ENCODE measurements around the gene SDHB.

SDHB gene

DNA sequence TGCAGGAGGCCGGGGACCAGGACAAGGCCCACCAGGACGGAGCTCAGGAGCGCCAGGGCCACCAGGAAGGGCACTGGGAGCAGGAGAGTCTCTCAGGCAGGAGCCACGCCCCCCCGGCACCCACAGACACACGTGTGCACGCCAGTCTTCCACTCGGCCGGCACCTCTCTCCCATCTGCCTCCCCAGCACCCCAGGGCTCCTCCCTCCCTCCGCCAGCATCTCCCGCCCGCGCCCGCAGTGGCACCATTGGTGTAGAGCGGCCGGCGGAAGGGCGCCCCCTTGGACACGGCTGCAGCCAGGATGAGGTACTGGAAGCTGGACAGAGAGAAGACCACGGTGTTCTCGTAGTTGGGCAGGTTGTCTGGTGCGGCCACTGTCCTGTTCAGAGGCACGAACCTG lies 67.3 kb downstream of the SDHB start:
- no peak for DNase-seq

GRCh38 chr1:16986113-16986512 lies 67.7 kb downstream of the SDHB start:
- Mint-ChIP-seq H3K36me3 (ENCODE audit: low read depth) (peaks cover 34% of the 10 kb centered on the region), H3K9me3 (no peaks in the 10 kb centered on the region), H3K4me1 (ENCODE audit: low read depth) (peaks cover 2% of the 10 kb centered on the region), H3K27ac (no peak overlapping the region), H3K27me3 (peaks cover 18% of the 10 kb centered on the region), H3K4me3 (no peak overlapping the region)
- DNase-seq: no peak

More for the DNA sequence above, 67.3 kb downstream of the SDHB start:
- peaks cover 38% of the 10 kb centered on the region for H3K36me3 Mint-ChIP-seq (ENCODE audit: low read depth)
- no peaks in the 10 kb centered on the region for H3K9me3 Mint-ChIP-seq
- no peak overlapping the region for H3K27ac Mint-ChIP-seq
- peaks cover 13% of the 10 kb centered on the region for H3K27me3 Mint-ChIP-seq
- H3K4me1 Mint-ChIP-seq (ENCODE audit: low read depth): no peaks in the 10 kb centered on the region
- H3K4me3 Mint-ChIP-seq: no peak overlapping the region

DNA sequence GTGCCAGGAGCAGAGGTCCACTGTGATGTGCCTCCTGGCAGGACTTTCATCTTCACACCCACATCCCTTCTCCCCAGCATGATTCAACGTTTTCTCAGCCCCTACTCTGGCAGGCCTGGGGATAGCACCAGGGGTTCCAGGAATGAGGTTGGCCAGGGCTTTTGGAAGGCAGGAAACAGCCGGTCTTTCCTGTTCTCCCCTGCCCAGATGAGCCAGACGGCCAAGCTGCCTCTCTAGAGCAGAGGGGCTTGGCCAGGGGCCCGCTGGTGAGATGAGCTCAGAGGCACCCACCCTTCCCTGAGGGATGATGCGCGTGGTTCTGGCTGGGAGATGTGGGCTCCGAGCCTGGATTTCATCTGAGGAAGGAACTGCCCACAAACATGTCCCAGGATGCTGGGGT lies 69.1 kb downstream of the SDHB start:
- no peak overlapping the region for H3K27ac Mint-ChIP-seq
- no peak overlapping the region for H3K4me3 Mint-ChIP-seq
- H3K27me3 Mint-ChIP-seq: peaks cover 24% of the 10 kb centered on the region
- DNase-seq: no peak
- H3K9me3 Mint-ChIP-seq: no peaks in the 10 kb centered on the region
- H3K4me1 Mint-ChIP-seq (ENCODE audit: low read depth): peaks cover 7% of the 10 kb centered on the region
- peaks cover 26% of the 10 kb centered on the region for H3K36me3 Mint-ChIP-seq (ENCODE audit: low read depth)

- Mint-ChIP-seq H3K36me3 (ENCODE audit: low read depth) (peaks cover 21% of the 10 kb centered on the region), H3K4me3 (no peak overlapping the region), H3K27ac (no peak overlapping the region), H3K27me3 (peaks cover 29% of the 10 kb centered on the region), H3K4me1 (ENCODE audit: low read depth) (peaks cover 7% of the 10 kb centered on the region), H3K9me3 (no peaks in the 10 kb centered on the region)
- no peak for DNase-seq
Measured at GRCh38 chr1:16983649-16984048, 70.2 kb downstream of the SDHB start.

DNA sequence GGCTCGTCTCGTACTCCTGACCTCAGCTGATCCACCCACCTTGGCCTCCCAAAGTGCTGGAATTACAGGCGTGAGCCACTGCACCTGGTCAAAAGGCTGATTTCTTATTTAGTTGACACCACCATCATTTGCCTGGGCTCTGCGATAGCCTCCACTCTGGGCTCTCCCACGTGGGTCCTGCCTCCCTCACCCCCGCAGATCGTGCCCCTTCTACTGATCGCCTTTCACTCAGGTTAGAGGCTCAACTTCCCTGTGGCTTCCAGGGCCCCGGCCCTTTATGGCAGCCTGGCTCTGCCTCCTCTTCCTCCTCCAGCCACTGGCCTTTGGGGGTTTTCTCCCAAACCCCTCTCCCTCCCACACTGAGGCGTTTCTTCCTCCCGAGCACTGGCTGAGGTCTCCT lies 70.9 kb downstream of the SDHB start:
- peaks cover 16% of the 10 kb centered on the region for H3K36me3 Mint-ChIP-seq (ENCODE audit: low read depth)
- no peak overlapping the region for H3K4me3 Mint-ChIP-seq
- peaks cover 7% of the 10 kb centered on the region for H3K4me1 Mint-ChIP-seq (ENCODE audit: low read depth)

DNA sequence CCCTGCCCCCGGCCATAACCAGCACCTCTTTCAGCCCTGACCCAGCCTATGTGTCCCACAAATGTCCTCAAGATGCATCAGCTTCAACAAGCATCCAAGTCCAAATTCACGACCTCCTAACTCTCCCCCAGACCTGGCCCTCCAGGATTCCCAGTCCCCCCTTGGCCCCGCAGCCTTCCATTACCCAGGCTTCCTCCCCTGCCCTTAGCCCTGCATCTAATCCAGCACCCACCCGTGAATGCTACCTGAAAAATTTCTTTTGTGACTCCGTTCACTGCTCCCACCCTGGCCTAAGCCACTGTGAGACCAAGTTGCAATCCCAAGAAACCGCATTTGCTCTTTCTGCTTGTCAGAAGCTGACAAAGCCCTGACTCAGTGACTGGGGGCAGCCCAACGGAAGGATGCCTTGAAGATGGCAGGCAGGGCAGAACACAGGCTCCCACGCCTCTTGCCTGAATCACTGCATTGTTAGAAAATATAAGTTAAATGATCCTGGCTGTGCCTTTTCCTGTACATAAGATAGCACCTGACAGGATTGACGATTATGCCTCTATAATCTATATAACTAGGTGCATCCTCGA lies 72.5 kb downstream of the SDHB start:
- peaks cover 29% of the 10 kb centered on the region for H3K27me3 Mint-ChIP-seq
- H3K4me1 Mint-ChIP-seq (ENCODE audit: low read depth): peaks cover 7% of the 10 kb centered on the region
- H3K4me3 Mint-ChIP-seq: peak overlapping the region; percentile 23
- no peak for DNase-seq
- H3K27ac Mint-ChIP-seq: peak overlapping the region; percentile 20
- peaks cover 6% of the 10 kb centered on the region for H3K36me3 Mint-ChIP-seq (ENCODE audit: low read depth)
- no peaks in the 10 kb centered on the region for H3K9me3 Mint-ChIP-seq

More for the DNA sequence above, 70.9 kb downstream of the SDHB start:
- Mint-ChIP-seq H3K27ac (no peak overlapping the region), H3K27me3 (peaks cover 29% of the 10 kb centered on the region), H3K9me3 (no peaks in the 10 kb centered on the region)
- no peak for DNase-seq

DNA sequence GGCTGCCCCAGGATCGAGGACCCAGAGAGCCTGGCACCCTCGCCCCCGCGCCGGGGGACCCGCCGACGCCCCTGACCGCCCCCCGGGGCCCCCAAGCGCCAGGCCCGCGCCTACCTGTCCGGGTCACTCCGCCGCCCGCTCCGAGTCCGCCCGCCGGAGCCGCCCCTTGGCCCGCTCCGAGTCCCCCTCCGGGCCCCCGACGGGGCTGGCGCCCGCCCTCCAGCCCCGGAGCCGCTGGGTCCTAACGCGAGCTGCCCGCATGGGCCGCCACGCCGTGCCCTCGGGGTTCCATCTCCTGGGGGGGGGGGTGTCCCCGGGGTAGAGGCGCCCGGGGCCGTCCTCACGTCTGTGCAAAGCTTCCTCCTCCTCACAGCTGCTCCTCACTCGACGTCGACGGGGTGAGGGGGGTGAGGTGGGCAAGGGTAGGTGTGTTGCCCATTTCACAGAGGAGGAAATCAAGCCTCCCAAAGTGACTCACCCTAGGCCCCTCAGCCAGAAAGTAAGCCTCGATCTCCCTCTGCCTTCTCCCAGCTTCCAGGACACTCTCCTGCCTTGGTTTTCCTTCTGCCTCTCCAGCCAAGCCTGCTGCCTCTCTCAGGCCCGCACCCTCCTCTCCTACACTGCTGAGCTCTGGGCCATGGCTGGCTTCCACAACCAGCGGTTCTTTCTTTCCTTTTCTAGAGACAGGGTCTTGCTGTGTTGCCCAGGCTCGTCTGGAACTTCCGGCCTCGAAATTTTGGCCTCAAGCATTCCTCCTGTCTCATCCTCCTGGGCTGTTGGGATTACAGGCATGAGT lies 73.2 kb downstream of the SDHB start, which contains the start of gene MFAP2:
TSS of gene MFAP2 (minus strand) at position 148 of the 796 bp plus-strand sequence. CDS start 2,347 bp downstream, outside the sequence.
- H3K9me3 Mint-ChIP-seq: no peaks in the 10 kb centered on the region
- peak within 1 kb of the TSS; percentile 20 for H3K27ac Mint-ChIP-seq
- peaks cover 29% of the 10 kb centered on the region for H3K27me3 Mint-ChIP-seq
- peaks cover 3% of the 10 kb centered on the region for H3K36me3 Mint-ChIP-seq (ENCODE audit: low read depth)
- DNase-seq: peak; percentile 40
- peak within 1 kb of the TSS; percentile 23 for H3K4me3 Mint-ChIP-seq
- peaks cover 7% of the 10 kb centered on the region for H3K4me1 Mint-ChIP-seq (ENCODE audit: low read depth)

- peak overlapping the region; percentile 6 for H3K4me3 Mint-ChIP-seq
- peaks cover 29% of the 10 kb centered on the region for H3K27me3 Mint-ChIP-seq
- DNase-seq: no peak
- H3K36me3 Mint-ChIP-seq (ENCODE audit: low read depth): no peaks in the 10 kb centered on the region
- H3K27ac Mint-ChIP-seq: no peak overlapping the region
- H3K4me1 Mint-ChIP-seq (ENCODE audit: low read depth): peaks cover 7% of the 10 kb centered on the region
- H3K9me3 Mint-ChIP-seq: no peaks in the 10 kb centered on the region
Measured at GRCh38 chr1:16979475-16980327, 74.1 kb downstream of the SDHB start.

GRCh38 chr1:16978567-16979474 lies 75.0 kb downstream of the SDHB start:
- H3K9me3 Mint-ChIP-seq: no peaks in the 10 kb centered on the region
- DNase-seq: no peak
- H3K4me1 Mint-ChIP-seq (ENCODE audit: low read depth): peaks cover 7% of the 10 kb centered on the region
- no peak overlapping the region for H3K27ac Mint-ChIP-seq
- peaks cover 29% of the 10 kb centered on the region for H3K27me3 Mint-ChIP-seq
- no peaks in the 10 kb centered on the region for H3K36me3 Mint-ChIP-seq (ENCODE audit: low read depth)
- H3K4me3 Mint-ChIP-seq: no peak overlapping the region

- H3K36me3 Mint-ChIP-seq (ENCODE audit: low read depth): no peaks in the 10 kb centered on the region
- peaks cover 7% of the 10 kb centered on the region for H3K4me1 Mint-ChIP-seq (ENCODE audit: low read depth)
- peaks cover 26% of the 10 kb centered on the region for H3K27me3 Mint-ChIP-seq
- H3K4me3 Mint-ChIP-seq: no peak overlapping the region
- H3K9me3 Mint-ChIP-seq: no peaks in the 10 kb centered on the region
- DNase-seq: no peak
- H3K27ac Mint-ChIP-seq: no peak overlapping the region
Measured at GRCh38 chr1:16978139-16978538, 75.7 kb downstream of the SDHB start.

- Mint-ChIP-seq H3K4me1 (ENCODE audit: low read depth) (peaks cover 7% of the 10 kb centered on the region), H3K27ac (peak overlapping the region; percentile 14), H3K9me3 (no peaks in the 10 kb centered on the region), H3K36me3 (ENCODE audit: low read depth) (no peaks in the 10 kb centered on the region), H3K27me3 (peaks cover 22% of the 10 kb centered on the region), H3K4me3 (no peak overlapping the region)
- DNase-seq: no peak
Measured at GRCh38 chr1:16977377-16977776, 76.5 kb downstream of the SDHB start.

DNA sequence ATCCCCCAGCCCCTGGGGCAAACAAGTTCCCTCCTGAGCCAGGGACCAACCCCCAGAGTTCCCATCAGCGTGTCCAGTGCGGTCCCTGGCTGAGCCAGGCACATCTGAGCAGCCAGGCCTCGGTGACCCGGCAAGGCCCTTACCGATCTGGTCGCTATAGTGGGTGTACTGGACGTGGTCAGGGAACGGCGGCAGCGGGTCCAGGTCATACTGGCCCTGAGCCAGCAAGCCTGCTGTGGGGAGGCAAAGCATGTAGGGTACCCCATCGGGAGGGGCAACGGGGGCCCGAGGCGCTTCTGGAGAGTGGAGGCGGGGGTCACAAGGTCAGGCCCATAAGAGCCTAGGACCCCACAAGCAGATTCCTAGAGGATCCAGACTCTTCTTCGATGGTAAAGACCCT lies 76.9 kb downstream of the SDHB start:
- Mint-ChIP-seq H3K36me3 (ENCODE audit: low read depth) (no peaks in the 10 kb centered on the region), H3K27ac (no peak overlapping the region), H3K9me3 (no peaks in the 10 kb centered on the region), H3K4me3 (no peak overlapping the region), H3K4me1 (ENCODE audit: low read depth) (peaks cover 7% of the 10 kb centered on the region), H3K27me3 (peaks cover 18% of the 10 kb centered on the region)
- no peak for DNase-seq

DNA sequence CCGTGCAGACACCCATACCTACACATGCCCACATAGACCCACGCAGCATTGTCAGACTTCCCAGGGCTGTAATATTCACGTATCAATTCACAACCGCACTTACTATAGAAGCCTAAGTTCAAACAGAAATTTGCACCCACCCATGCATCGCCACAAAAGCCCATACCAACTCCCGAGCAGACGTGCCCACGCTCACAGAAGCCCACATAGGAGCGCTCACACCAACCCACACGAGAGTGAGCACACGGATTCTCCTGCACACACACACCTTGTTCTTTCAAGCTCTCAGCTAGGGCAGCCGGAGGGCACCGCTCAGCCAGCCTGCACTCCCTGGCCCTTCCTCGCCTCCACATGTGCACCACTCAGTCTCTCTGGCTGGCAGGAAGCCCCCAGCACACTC lies 78.0 kb downstream of the SDHB start:
- DNase-seq: no peak
- peaks cover 2% of the 10 kb centered on the region for H3K4me1 Mint-ChIP-seq (ENCODE audit: low read depth)
- H3K27me3 Mint-ChIP-seq: peaks cover 9% of the 10 kb centered on the region
- no peak overlapping the region for H3K27ac Mint-ChIP-seq
- H3K36me3 Mint-ChIP-seq (ENCODE audit: low read depth): no peaks in the 10 kb centered on the region
- no peak overlapping the region for H3K4me3 Mint-ChIP-seq
- no peaks in the 10 kb centered on the region for H3K9me3 Mint-ChIP-seq

DNA sequence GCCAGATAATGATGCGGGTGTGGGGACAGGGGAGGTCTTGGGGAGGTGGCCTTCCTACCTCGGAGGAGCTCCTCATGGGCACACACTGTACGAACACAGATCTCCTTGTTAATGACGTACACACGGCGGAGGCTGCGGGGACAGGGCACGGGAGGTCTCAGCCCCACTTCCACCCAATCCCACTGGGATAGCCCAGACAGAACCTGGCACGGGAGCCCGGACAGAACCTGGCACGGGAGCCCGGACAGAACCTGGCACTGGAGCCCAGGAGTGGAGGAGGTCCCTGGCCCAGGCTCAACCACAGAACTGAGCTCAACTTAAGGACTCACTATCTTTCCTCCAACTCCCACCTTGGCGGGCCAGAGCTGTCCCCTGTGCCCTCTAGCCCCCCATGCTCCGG lies 78.6 kb downstream of the SDHB start:
- DNase-seq: no peak
- Mint-ChIP-seq H3K4me3 (no peak overlapping the region), H3K36me3 (ENCODE audit: low read depth) (no peaks in the 10 kb centered on the region), H3K27me3 (peaks cover 6% of the 10 kb centered on the region), H3K9me3 (no peaks in the 10 kb centered on the region), H3K27ac (no peak overlapping the region), H3K4me1 (ENCODE audit: low read depth) (no peaks in the 10 kb centered on the region)
